K562 (cell line): Measurements from ENCODE around the gene ATP6V0A1. TPM values are rescaled to one million over a fixed set of nuclear protein-coding genes. Genes with fewer than 3 reads are reported as not detected.

Experiments used
- KDM1A ChIP-seq, 2 experiments: fragments of 450-650 bp; IDR thresholded peaks; 2 replicates each; pipeline ENCODE4 v1.6.1; 2016; ENCODE audit warnings: mild to moderate bottlenecking in 2 of 2
- NCOA1 ChIP-seq: fragments of 450-650 bp; IDR thresholded peaks from 2 replicates; pipeline ENCODE4 v1.6.1; 2016; ENCODE audit warnings: low read depth
- PYGO2 ChIP-seq: fragments of 450-650 bp; IDR thresholded peaks from 2 replicates; pipeline ENCODE4 v1.6.1; 2016; ENCODE audit warnings: mild to moderate bottlenecking, missing genetic modification characterization, moderate library complexity, missing compliant biosample characterization
- SIN3B ChIP-seq: fragments of 450-650 bp; IDR thresholded peaks from 2 replicates; pipeline ENCODE4 v1.6.1; 2017; ENCODE audit warnings: low read depth, mild to moderate bottlenecking, moderate library complexity
- polyA plus RNA-seq, 8 experiments: library from polyadenylated mRNA; depleted of rRNA in 4 of 8; stranded (reverse) in 5 of 8; unstranded in 3 of 8; fragments of >200 nt; fragmentation: Nextera tagmentation in 2 of 8; fragmentation: Illumina TruSeq in 1 of 8; extraction: Ambion mirVana in 2 of 8; extraction: Trizol in 1 of 8; gene quantifications; 2 replicates each; pipeline versions ENCODE4 v1.2.1 to v1.2.3, GENCODE V29; 2011 to 2014; ENCODE audit warnings: inconsistent platforms in 1 of 8, missing spikeins in 1 of 8
- total RNA-seq, 7 experiments: library from RNA; depleted of rRNA in 6 of 7; stranded (reverse); fragments of >200 nt in 6 of 7; fragmentation: Illumina TruSeq in 2 of 7; extraction: Trizol in 2 of 7; gene quantifications; 2 replicates each; pipeline versions ENCODE4 v1.2.1 to v1.2.3, GENCODE V29; 2011 to 2021; ENCODE audit warnings: low replicate concordance in 1 of 7
- TF ChIP-seq, protein P1 (sequence below): fragments of 200-600 bp; sonication (generic); IDR thresholded peaks from one replicate; pipeline ENCODE4 v1.6.1; 2012; ENCODE audit warnings: mild to moderate bottlenecking, low read depth, low read length, inconsistent platforms
- TF ChIP-seq, protein P2 (sequence below): IDR thresholded peaks from 2 replicates; pipeline ENCODE4 v1.6.1; 2016; ENCODE audit warnings: missing genetic modification characterization, missing compliant biosample characterization
- TF ChIP-seq, protein P3 (sequence below): fragments of 250-450 bp; sonication (Bioruptor Pico); IDR thresholded peaks from 2 replicates; pipeline ENCODE4 v1.5.1; 2021; ENCODE audit warnings: mild to moderate bottlenecking
- TF ChIP-seq, protein P4 (sequence below): fragments of 200-800 bp; sonication (Bioruptor generic); IDR thresholded peaks from 2 replicates; pipeline ENCODE4 v1.6.1; 2017; ENCODE audit warnings: missing genetic modification characterization, missing compliant biosample characterization

Gene ATP6V0A1
- total and polyA plus RNA-seq, 9 of the 15 experiments (the other 6 are each of a cell fraction or from before 2014, with no cell fraction given) = 11.8 to 158 (median 75.5) TPM

DNA sequence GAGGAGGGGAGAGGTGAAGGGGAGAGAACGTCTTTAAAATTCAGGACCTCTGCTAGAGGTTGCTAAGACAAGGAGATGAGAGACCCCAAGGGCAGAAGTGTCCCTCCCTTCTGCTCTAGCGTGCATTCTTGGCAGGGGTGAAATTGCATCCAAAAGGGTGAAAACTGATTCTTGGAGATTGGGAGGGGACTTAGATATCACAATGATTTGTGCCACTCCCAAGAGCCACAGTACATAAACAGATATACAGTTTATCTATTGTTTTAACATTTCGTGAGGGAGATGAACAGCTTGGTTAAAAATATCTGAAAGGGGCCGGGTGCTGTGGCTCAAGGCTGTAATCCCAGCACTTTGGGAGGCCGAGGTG lies 48.4 kb upstream of the ATP6V0A1 start (continued):
- TF ChIP-seq, protein P1, sequence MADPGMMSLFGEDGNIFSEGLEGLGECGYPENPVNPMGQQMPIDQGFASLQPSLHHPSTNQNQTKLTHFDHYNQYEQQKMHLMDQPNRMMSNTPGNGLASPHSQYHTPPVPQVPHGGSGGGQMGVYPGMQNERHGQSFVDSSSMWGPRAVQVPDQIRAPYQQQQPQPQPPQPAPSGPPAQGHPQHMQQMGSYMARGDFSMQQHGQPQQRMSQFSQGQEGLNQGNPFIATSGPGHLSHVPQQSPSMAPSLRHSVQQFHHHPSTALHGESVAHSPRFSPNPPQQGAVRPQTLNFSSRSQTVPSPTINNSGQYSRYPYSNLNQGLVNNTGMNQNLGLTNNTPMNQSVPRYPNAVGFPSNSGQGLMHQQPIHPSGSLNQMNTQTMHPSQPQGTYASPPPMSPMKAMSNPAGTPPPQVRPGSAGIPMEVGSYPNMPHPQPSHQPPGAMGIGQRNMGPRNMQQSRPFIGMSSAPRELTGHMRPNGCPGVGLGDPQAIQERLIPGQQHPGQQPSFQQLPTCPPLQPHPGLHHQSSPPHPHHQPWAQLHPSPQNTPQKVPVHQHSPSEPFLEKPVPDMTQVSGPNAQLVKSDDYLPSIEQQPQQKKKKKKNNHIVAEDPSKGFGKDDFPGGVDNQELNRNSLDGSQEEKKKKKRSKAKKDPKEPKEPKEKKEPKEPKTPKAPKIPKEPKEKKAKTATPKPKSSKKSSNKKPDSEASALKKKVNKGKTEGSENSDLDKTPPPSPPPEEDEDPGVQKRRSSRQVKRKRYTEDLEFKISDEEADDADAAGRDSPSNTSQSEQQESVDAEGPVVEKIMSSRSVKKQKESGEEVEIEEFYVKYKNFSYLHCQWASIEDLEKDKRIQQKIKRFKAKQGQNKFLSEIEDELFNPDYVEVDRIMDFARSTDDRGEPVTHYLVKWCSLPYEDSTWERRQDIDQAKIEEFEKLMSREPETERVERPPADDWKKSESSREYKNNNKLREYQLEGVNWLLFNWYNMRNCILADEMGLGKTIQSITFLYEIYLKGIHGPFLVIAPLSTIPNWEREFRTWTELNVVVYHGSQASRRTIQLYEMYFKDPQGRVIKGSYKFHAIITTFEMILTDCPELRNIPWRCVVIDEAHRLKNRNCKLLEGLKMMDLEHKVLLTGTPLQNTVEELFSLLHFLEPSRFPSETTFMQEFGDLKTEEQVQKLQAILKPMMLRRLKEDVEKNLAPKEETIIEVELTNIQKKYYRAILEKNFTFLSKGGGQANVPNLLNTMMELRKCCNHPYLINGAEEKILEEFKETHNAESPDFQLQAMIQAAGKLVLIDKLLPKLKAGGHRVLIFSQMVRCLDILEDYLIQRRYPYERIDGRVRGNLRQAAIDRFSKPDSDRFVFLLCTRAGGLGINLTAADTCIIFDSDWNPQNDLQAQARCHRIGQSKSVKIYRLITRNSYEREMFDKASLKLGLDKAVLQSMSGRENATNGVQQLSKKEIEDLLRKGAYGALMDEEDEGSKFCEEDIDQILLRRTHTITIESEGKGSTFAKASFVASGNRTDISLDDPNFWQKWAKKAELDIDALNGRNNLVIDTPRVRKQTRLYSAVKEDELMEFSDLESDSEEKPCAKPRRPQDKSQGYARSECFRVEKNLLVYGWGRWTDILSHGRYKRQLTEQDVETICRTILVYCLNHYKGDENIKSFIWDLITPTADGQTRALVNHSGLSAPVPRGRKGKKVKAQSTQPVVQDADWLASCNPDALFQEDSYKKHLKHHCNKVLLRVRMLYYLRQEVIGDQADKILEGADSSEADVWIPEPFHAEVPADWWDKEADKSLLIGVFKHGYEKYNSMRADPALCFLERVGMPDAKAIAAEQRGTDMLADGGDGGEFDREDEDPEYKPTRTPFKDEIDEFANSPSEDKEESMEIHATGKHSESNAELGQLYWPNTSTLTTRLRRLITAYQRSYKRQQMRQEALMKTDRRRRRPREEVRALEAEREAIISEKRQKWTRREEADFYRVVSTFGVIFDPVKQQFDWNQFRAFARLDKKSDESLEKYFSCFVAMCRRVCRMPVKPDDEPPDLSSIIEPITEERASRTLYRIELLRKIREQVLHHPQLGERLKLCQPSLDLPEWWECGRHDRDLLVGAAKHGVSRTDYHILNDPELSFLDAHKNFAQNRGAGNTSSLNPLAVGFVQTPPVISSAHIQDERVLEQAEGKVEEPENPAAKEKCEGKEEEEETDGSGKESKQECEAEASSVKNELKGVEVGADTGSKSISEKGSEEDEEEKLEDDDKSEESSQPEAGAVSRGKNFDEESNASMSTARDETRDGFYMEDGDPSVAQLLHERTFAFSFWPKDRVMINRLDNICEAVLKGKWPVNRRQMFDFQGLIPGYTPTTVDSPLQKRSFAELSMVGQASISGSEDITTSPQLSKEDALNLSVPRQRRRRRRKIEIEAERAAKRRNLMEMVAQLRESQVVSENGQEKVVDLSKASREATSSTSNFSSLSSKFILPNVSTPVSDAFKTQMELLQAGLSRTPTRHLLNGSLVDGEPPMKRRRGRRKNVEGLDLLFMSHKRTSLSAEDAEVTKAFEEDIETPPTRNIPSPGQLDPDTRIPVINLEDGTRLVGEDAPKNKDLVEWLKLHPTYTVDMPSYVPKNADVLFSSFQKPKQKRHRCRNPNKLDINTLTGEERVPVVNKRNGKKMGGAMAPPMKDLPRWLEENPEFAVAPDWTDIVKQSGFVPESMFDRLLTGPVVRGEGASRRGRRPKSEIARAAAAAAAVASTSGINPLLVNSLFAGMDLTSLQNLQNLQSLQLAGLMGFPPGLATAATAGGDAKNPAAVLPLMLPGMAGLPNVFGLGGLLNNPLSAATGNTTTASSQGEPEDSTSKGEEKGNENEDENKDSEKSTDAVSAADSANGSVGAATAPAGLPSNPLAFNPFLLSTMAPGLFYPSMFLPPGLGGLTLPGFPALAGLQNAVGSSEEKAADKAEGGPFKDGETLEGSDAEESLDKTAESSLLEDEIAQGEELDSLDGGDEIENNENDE = no peak
- TF ChIP-seq NCOA1 (no peak), PYGO2 (tag) (no peak), KDM1A (IDR thresholded peaks at IDR 0.05) (no peak), SIN3B (no peak)
- TF ChIP-seq, protein P2, sequence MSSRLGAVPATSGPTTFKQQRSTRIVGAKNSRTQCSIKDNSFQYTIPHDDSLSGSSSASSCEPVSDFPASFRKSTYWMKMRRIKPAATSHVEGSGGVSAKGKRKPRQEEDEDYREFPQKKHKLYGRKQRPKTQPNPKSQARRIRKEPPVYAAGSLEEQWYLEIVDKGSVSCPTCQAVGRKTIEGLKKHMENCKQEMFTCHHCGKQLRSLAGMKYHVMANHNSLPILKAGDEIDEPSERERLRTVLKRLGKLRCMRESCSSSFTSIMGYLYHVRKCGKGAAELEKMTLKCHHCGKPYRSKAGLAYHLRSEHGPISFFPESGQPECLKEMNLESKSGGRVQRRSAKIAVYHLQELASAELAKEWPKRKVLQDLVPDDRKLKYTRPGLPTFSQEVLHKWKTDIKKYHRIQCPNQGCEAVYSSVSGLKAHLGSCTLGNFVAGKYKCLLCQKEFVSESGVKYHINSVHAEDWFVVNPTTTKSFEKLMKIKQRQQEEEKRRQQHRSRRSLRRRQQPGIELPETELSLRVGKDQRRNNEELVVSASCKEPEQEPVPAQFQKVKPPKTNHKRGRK (tag) = no peak
- TF ChIP-seq, protein P3, sequence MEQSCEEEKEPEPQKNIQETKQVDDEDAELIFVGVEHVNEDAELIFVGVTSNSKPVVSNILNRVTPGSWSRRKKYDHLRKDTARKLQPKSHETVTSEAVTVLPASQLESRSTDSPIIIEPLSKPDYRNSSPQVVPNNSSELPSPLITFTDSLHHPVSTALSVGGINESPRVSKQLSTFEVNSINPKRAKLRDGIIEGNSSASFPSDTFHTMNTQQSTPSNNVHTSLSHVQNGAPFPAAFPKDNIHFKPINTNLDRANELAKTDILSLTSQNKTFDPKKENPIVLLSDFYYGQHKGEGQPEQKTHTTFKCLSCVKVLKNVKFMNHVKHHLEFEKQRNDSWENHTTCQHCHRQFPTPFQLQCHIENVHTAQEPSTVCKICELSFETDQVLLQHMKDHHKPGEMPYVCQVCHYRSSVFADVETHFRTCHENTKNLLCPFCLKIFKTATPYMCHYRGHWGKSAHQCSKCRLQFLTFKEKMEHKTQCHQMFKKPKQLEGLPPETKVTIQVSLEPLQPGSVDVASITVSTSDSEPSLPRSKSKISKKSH (CRISPR knock-in tag) = no peak
- TF ChIP-seq, protein P4, sequence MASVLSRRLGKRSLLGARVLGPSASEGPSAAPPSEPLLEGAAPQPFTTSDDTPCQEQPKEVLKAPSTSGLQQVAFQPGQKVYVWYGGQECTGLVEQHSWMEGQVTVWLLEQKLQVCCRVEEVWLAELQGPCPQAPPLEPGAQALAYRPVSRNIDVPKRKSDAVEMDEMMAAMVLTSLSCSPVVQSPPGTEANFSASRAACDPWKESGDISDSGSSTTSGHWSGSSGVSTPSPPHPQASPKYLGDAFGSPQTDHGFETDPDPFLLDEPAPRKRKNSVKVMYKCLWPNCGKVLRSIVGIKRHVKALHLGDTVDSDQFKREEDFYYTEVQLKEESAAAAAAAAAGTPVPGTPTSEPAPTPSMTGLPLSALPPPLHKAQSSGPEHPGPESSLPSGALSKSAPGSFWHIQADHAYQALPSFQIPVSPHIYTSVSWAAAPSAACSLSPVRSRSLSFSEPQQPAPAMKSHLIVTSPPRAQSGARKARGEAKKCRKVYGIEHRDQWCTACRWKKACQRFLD (CRISPR knock-in tag) = no peak
